C4-2B (cell line): ENCODE measurements around the gene MEX3A.

Experiments
- ZFX ChIP-seq: fragments of 450-650 bp; IDR thresholded peaks from 2 replicates; pipeline ENCODE4 v1.6.1; 2017
- TF ChIP-seq, protein P1 (sequence below): fragments of 450-650 bp; conservative IDR thresholded peaks from 2 replicates; pipeline ENCODE4 v1.5.1; 2017; ENCODE audit warnings: mild to moderate bottlenecking

DNA sequence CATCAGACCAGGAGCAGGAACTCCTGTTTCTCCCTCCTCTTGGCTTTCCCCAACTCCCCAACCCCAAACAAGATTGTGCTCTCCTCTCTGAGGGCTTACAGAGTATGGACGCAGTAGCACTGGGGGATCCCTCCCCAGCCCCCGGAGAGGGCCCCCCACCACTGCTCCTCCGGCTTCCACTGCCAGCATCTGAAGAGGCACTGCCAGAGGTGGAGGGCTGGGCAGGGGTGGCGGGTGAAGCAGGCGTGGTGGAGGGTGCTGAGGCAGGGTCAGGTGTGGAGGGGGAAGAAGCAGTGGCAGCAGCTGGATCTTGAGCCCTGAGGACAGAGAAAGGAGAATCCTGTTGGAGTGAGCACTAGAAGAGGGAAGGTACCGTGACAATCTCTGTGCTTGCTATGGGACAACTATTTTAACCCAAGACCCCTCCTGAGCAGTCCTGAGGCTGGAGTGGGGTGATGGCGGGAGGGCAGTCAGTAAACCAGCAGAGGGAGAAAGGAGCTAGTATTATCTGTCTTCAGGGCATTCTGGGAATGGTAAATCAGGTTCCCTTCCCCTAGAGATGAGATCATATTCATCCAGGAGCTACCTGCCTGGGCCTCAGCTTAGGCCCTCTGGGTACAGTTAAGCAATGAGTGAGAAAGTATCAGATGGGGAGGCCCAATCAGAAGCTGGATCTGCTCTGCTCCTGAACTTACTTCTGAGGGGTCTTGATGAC lies 31.1 kb downstream of the MEX3A start:
- TF ChIP-seq ZFX, result no peak
- TF ChIP-seq, protein P1, sequence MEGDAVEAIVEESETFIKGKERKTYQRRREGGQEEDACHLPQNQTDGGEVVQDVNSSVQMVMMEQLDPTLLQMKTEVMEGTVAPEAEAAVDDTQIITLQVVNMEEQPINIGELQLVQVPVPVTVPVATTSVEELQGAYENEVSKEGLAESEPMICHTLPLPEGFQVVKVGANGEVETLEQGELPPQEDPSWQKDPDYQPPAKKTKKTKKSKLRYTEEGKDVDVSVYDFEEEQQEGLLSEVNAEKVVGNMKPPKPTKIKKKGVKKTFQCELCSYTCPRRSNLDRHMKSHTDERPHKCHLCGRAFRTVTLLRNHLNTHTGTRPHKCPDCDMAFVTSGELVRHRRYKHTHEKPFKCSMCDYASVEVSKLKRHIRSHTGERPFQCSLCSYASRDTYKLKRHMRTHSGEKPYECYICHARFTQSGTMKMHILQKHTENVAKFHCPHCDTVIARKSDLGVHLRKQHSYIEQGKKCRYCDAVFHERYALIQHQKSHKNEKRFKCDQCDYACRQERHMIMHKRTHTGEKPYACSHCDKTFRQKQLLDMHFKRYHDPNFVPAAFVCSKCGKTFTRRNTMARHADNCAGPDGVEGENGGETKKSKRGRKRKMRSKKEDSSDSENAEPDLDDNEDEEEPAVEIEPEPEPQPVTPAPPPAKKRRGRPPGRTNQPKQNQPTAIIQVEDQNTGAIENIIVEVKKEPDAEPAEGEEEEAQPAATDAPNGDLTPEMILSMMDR, result no peak
